ENCODE measurements around the gene PDE7B. TPM values are rescaled to one million over a fixed set of nuclear protein-coding genes. Genes with fewer than 3 reads are reported as not detected.
A peak's percentile ranks its signal among the peaks of the same experiment; 100 is the strongest.

PDE7B gene
- polyA plus RNA-seq = under 1 TPM in 1 of 3 donors, not detected in 2; 0.14 TPM

DNA sequence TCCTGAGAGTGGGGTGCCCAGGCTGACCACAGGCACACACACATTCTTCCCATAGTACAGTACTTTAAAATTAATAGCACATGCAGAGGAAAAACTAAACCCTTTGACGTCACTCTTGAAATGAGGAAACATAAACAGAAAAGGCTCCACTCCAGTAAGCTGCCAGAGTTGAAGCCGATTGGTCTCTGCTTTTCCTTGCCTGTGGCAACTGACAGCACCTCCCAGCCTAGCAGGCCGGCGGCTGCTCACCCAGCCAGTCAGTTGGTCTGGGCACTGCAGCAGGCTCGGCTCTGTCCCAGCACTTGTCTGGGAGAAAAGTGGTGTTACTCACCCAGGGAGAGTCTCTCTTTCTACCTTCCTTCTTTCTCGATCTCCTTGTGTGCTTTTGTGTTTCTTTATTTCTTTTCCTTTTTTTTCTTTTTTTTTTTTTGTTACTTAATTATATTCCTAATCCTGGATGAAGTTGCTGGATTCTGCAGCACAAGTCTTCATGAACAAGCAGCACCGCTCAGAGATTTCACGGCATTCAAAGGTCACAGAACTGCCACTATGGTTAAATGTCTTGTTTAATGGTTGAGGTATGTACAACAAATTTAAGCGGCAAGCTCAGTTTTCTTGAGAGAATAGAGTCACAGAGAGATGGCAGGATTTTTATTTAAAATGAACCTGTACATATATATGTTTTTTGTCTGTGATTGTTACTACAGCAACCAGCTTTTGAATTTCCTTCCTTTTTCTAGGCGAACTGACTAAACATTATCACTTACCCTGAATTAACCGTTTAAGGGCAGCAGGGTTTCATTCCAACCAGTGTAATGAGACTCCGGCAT is at the start of gene PDE7B:
Gene PDE7B (plus strand): TSS at position 260 of the 830 bp plus-strand sequence.
- Mint-ChIP-seq H3K4me1 (peaks cover 15 to 17% of the 10 kb centered on the region in 2 donors), H3K27me3 (ENCODE audit: low read depth in 3 of 3) (peaks cover 0 to 4% (median 0%) of the 10 kb centered on the region in 3 donors), H3K9me3 (no peaks in the 10 kb centered on the region), H3K36me3 (peaks cover 0 to 4% (median 0%) of the 10 kb centered on the region in 3 donors), H3K4me3 (peak within 1 kb of the TSS; percentile 64 to 82 (median 70)), H3K27ac (peak within 1 kb of the TSS in 4 of 6 donors; percentile 2 to 71 (median 30))
- peak; percentile 26 to 30 (median 26) for DNase-seq

DNA sequence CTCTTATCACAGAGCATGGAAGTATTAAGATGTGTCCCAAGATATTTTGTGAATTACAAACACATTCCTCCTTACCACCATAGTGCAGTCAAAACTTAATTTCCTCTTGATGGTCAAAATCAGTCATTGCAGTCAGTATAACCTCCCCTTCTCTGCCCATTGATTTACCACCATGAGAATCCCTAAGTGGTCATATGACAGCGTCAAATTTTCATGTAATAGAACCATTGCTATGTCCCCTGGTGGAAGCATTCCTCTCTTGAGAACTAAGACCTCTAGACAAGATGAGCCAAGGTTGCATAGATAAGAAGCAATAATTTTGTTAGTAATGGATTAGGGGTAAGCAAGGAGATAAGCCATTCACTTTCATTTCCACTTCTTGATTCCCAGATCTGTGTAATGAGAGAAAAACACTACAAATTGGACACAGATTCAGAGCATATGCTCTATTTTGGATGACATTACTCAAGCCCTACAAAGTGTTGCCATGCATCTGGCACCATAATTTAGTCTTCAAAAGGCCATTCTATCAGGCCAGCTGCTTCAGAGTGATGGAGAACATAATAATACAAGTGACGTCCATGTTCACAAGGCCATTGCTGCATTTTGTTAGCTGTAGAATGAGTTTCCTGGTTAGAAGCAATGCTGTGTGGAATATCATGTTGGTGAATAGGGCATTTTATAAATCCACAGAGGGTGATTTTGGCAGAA is 49.6 kb upstream of the PDE7B start:
- Mint-ChIP-seq H3K36me3 (no peaks in the 10 kb centered on the region), H3K4me1 (peaks cover 0 to 1% of the 10 kb centered on the region in 2 donors), H3K9me3 (no peaks in the 10 kb centered on the region), H3K27me3 (ENCODE audit: low read depth in 3 of 3) (no peaks in the 10 kb centered on the region), H3K27ac (no peak overlapping the region), H3K4me3 (no peak overlapping the region)
- DNase-seq = no peak

DNA sequence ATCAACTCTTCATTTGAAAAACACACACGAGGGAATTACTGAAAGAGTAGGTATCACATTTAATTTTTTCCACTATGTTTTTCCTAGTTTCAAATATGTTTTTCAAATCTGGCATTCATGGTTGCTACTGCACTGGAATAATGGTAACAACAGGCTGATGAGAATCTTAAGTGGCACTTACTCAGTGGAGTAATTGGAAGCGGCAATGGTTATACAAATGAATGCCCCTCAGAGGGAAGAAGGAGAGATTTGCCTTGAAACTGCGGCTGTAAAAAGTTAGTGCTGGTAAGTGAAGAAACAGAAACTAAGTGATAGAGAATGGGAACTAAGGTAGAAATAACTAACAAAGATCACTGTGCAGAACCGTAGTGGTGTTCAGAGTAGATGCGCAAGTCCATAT is 41.0 kb upstream of the PDE7B start:
- H3K4me3 Mint-ChIP-seq = no peak overlapping the region
- peaks cover 0 to 2% (median 0%) of the 10 kb centered on the region in 6 donors for H3K9me3 Mint-ChIP-seq
- H3K27ac Mint-ChIP-seq = no peak overlapping the region
- no peak for DNase-seq
- no peaks in the 10 kb centered on the region for H3K36me3 Mint-ChIP-seq
- H3K4me1 Mint-ChIP-seq = no peaks in the 10 kb centered on the region
- peaks cover 0 to 4% (median 2%) of the 10 kb centered on the region in 3 donors for H3K27me3 Mint-ChIP-seq (ENCODE audit: low read depth in 3 of 3)

GRCh38 chr6:135811170-135811569 is 40.3 kb upstream of the PDE7B start:
- H3K27ac Mint-ChIP-seq = no peak overlapping the region
- H3K4me3 Mint-ChIP-seq = no peak overlapping the region
- no peaks in the 10 kb centered on the region for H3K36me3 Mint-ChIP-seq
- no peaks in the 10 kb centered on the region for H3K4me1 Mint-ChIP-seq
- no peak for DNase-seq
- peaks cover 0 to 4% (median 4%) of the 10 kb centered on the region in 3 donors for H3K27me3 Mint-ChIP-seq (ENCODE audit: low read depth in 3 of 3)
- peaks cover 0 to 2% (median 0%) of the 10 kb centered on the region in 6 donors for H3K9me3 Mint-ChIP-seq

DNA sequence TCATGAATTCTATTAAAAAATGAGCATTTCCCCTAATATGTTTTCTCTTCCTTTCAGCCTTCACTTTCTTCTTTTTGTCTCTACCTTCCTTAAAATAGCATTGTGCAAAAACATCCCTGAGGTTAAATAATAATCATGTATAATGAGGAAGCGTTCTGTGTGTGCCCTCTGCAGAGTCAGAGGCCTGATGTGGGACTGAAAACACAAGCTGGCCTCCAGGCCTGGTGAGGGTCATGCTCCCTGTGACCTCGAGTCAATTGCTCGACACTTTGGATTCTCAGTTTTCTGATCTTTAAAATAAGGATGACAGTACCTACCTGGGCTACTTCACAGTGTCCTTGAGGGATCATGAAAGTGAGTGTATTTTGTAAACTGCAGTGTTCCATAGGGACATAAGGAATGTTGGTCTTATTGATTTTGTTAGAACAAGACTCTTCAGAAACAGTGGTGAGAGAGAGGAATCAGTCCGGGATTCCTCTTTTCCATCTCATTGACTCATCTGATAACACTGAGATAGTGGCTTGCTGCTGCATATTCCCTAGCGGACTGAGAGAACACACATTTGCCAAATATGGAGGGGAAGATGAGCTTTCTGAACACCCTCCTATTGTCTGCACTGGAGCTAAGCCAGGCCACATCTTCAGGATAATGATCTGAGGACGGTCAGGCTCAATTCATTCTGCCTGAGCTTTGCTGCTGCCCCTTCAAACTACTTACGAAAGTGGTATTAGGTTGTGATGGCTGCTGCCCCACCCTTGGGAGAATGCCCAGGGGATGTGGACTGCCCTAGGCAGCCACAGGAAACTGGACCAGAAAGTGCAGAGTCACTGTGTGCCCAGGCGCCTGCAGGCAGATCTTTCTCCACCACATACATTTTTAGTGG is 39.6 kb upstream of the PDE7B start:
- no peak overlapping the region for H3K27ac Mint-ChIP-seq
- H3K27me3 Mint-ChIP-seq (ENCODE audit: low read depth in 3 of 3) = peaks cover 0 to 4% (median 4%) of the 10 kb centered on the region in 3 donors
- no peaks in the 10 kb centered on the region for H3K4me1 Mint-ChIP-seq
- peaks cover 0 to 2% (median 0%) of the 10 kb centered on the region in 6 donors for H3K9me3 Mint-ChIP-seq
- DNase-seq = no peak
- H3K36me3 Mint-ChIP-seq = no peaks in the 10 kb centered on the region
- H3K4me3 Mint-ChIP-seq = no peak overlapping the region

- Mint-ChIP-seq H3K27ac (no peak overlapping the region), H3K4me1 (no peaks in the 10 kb centered on the region), H3K9me3 (peaks cover 0 to 2% (median 0%) of the 10 kb centered on the region in 6 donors), H3K36me3 (no peaks in the 10 kb centered on the region), H3K27me3 (ENCODE audit: low read depth in 3 of 3) (peaks cover 0 to 4% (median 0%) of the 10 kb centered on the region in 3 donors), H3K4me3 (no peak overlapping the region)
- DNase-seq = no peak
Measured at GRCh38 chr6:135813401-135813800, 38.1 kb upstream of the PDE7B start.

- Mint-ChIP-seq H3K9me3 (peaks cover 0 to 2% (median 0%) of the 10 kb centered on the region in 6 donors), H3K36me3 (no peaks in the 10 kb centered on the region), H3K27ac (no peak overlapping the region), H3K27me3 (ENCODE audit: low read depth in 3 of 3) (peaks cover 0 to 4% (median 0%) of the 10 kb centered on the region in 3 donors), H3K4me3 (no peak overlapping the region), H3K4me1 (no peaks in the 10 kb centered on the region)
- no peak for DNase-seq
Measured at GRCh38 chr6:135814043-135814442, 37.5 kb upstream of the PDE7B start.

DNA sequence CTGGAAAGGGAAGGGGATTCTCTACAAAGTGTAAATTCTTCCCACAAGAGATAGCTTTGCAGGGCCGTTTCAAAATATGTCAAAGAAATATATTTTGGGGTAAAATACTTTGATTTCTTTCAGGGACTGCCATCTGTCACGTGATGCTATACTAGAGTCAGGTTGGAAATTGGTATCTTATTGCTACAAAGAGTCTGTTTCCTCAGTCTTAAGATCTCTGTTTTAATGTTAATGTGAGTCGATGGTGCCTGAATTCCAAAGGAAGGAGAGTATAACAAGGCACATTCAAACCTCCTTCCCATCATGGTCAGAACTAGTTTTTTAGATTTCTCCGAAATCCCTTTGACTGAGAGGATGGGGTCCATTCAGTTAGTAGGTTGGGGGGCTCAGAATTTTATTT is 36.3 kb upstream of the PDE7B start:
- Mint-ChIP-seq H3K36me3 (no peaks in the 10 kb centered on the region), H3K9me3 (peaks cover 0 to 2% (median 0%) of the 10 kb centered on the region in 6 donors), H3K27ac (no peak overlapping the region), H3K27me3 (ENCODE audit: low read depth in 3 of 3) (peaks cover 0 to 4% (median 0%) of the 10 kb centered on the region in 3 donors), H3K4me1 (no peaks in the 10 kb centered on the region), H3K4me3 (no peak overlapping the region)
- DNase-seq = no peak

DNA sequence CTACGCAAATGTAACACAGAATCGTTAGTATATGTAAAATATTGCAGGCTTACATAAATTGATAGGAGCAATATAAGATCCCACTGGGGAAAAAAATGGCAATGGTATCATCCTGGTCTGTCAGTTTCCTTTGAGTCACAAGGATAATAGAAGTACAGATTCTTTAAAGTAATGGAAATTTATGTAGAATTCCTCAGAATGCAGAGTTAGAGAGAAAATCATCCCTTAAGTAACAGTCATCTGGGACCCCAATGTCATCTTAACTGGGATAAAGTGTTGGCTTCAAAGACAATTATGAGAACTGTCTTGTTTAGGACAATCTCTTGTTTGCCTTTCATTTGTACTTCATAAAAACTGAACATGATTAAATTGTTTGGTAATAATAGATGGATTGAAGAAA is 34.5 kb upstream of the PDE7B start:
- Mint-ChIP-seq H3K27ac (no peak overlapping the region), H3K9me3 (no peaks in the 10 kb centered on the region), H3K36me3 (no peaks in the 10 kb centered on the region), H3K4me1 (no peaks in the 10 kb centered on the region), H3K4me3 (no peak overlapping the region), H3K27me3 (ENCODE audit: low read depth in 3 of 3) (peaks cover 0 to 5% (median 0%) of the 10 kb centered on the region in 3 donors)
- DNase-seq = no peak

DNA sequence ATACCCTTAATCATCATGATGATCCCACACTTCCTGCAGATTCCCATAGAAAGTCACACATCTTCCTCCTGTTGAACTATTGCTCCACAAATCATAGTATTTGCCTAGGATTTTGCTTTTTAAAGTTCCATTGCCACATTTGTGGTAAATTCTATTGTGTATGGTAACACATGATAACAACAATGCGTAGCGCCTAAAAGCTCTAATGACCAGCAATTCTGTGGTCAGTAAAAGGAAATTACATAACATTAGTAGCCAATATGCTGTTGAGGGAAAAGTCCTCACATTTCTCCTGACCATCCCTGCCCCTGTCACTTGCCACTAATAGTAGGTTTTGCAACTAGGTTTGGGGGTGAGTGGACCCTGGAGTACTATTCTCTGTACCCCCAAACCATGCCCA is 31.8 kb upstream of the PDE7B start:
- H3K4me3 Mint-ChIP-seq = no peak overlapping the region
- no peak overlapping the region for H3K27ac Mint-ChIP-seq
- H3K36me3 Mint-ChIP-seq = no peaks in the 10 kb centered on the region
- no peaks in the 10 kb centered on the region for H3K4me1 Mint-ChIP-seq
- peaks cover 0 to 5% (median 3%) of the 10 kb centered on the region in 3 donors for H3K27me3 Mint-ChIP-seq (ENCODE audit: low read depth in 3 of 3)
- no peaks in the 10 kb centered on the region for H3K9me3 Mint-ChIP-seq
- no peak for DNase-seq

DNA sequence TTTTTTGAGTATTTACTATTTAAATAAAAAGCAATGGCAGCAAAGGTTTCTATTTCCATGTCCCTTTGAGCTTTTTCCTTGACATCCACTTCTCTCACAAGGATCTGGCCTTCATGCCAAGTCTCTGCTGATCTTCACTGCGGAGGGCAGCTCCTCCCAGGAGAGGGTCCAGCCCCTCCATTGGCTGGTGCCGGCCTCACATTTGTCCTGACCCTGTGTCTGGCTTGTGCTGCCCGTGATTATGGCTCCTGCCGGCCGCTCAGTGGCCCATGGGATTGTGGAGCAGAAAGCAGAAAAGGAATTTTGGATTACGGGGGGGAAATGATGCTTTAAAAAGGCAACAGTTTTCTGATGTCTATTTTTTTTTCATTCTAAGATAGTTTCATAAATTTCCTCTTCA is 31.2 kb upstream of the PDE7B start:
- H3K4me1 Mint-ChIP-seq = no peaks in the 10 kb centered on the region
- H3K27ac Mint-ChIP-seq = no peak overlapping the region
- no peak overlapping the region for H3K4me3 Mint-ChIP-seq
- H3K36me3 Mint-ChIP-seq = no peaks in the 10 kb centered on the region
- H3K9me3 Mint-ChIP-seq = no peaks in the 10 kb centered on the region
- peaks cover 0 to 5% (median 3%) of the 10 kb centered on the region in 3 donors for H3K27me3 Mint-ChIP-seq (ENCODE audit: low read depth in 3 of 3)
- no peak for DNase-seq

DNA sequence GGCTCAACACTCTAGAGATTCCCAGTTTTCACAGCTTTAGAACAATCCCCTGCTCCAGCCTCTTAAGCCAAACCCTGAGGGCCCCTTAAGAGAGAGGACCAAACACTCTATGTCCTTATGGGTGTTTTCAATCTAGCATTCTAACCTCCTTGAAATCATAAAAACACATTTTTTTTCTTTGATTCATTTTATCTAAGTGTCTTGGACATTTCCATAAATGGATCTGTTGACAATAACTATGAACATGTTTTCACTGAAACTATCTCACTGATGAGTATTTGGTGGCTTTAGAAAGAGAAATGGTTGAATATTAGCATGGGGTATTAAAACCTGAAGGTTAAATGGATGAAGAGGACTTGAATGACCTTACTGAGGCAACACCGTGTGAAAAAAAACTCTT is 27.6 kb upstream of the PDE7B start:
- DNase-seq = no peak
- H3K27me3 Mint-ChIP-seq (ENCODE audit: low read depth in 3 of 3) = peaks cover 0 to 6% (median 3%) of the 10 kb centered on the region in 3 donors
- H3K36me3 Mint-ChIP-seq = no peaks in the 10 kb centered on the region
- no peak overlapping the region for H3K27ac Mint-ChIP-seq
- H3K9me3 Mint-ChIP-seq = no peaks in the 10 kb centered on the region
- no peaks in the 10 kb centered on the region for H3K4me1 Mint-ChIP-seq
- H3K4me3 Mint-ChIP-seq = no peak overlapping the region

- H3K9me3 Mint-ChIP-seq = no peaks in the 10 kb centered on the region
- no peaks in the 10 kb centered on the region for H3K4me1 Mint-ChIP-seq
- peaks cover 0 to 6% (median 1%) of the 10 kb centered on the region in 3 donors for H3K27me3 Mint-ChIP-seq (ENCODE audit: low read depth in 3 of 3)
- no peak overlapping the region for H3K4me3 Mint-ChIP-seq
- H3K36me3 Mint-ChIP-seq = no peaks in the 10 kb centered on the region
- no peak for DNase-seq
- H3K27ac Mint-ChIP-seq = no peak overlapping the region
Measured at GRCh38 chr6:135826236-135826804, 25.2 kb upstream of the PDE7B start.

All from immature natural killer cell (primary cell).